H1 (cell line): ENCODE data around the gene SERPINB13. TPM values are rescaled to one million over a fixed set of nuclear protein-coding genes. Genes with fewer than 3 reads are reported as not detected.

Experiments used
- BACH1 ChIP-seq: IDR thresholded peaks from 2 replicates; pipeline ENCODE4 v1.6.1; 2012; ENCODE audit warnings: low read length, improper control_type of control experiment
- RBBP5 ChIP-seq: IDR thresholded peaks from 2 replicates; pipeline ENCODE4 v1.7.1; 2012; ENCODE audit warnings: low read depth, mild to moderate bottlenecking, inconsistent platforms, low read length, moderate library complexity, borderline replicate concordance
- SRF ChIP-seq: IDR thresholded peaks from 2 replicates; pipeline ENCODE4 v1.6.1; 2011; ENCODE audit warnings: mild to moderate bottlenecking, low read depth, low read length, moderate library complexity
- polyA plus RNA-seq, 7 experiments: library from polyadenylated mRNA; depleted of rRNA in 3 of 7; stranded (reverse) in 5 of 7; unstranded in 2 of 7; fragments of >200 nt in 5 of 7; fragments of 200-250 nt in 2 of 7; gene quantifications; 1 replicate in 5 of 7; 2 replicates in 1 of 7; 4 replicates in 1 of 7; pipeline versions ENCODE4 v1.2.1 to v1.2.3, GENCODE V29; 2011 to 2013; ENCODE audit warnings: missing spikeins in 2 of 7, mixed read lengths in 2 of 7
- total RNA-seq: library from RNA; stranded (reverse); fragmentation: NEBNext Ultra II Directional; extraction: Animal tissue kit (Norgen Biotek cat#: 25700); gene quantifications from 2 replicates; pipeline ENCODE4 v1.2.1, GENCODE V29; 2021
- TF ChIP-seq, protein P1 (sequence below): IDR thresholded peaks from 2 replicates; pipeline ENCODE4 v1.6.1; 2012; ENCODE audit warnings: inconsistent platforms

SERPINB13 gene
- total and polyA plus RNA-seq, 2 of the 8 experiments (the other 6 are each of a cell fraction or from before 2014, with no cell fraction given): not detected

DNA sequence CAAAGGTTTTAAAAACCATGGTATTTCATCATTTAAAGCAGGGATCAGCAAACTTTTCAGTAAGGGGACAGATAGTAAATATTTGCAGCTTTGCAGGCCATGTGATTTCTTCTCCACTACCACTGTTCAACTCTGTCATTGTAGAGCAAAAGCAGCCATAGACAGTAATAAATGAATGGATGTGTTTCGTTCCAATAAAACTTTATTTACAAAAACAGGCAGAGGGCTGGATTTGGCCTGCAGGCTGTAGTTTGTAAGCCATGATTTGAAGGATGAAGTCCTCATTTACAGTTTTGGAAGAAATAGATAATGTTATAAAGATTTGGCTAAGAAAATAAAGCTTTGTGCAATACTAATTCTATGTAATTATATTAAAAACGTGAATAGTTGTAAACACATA, 43.1 kb upstream of the SERPINB13 start (continued):
- TF ChIP-seq RBBP5 (no peak), BACH1 (no peak), SRF (no peak)
- TF ChIP-seq, protein P1, sequence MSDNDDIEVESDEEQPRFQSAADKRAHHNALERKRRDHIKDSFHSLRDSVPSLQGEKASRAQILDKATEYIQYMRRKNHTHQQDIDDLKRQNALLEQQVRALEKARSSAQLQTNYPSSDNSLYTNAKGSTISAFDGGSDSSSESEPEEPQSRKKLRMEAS: no peak
